H1 (cell line): ENCODE measurements around the gene DAPK1. TPM values are rescaled to one million over a fixed set of nuclear protein-coding genes. Genes with fewer than 3 reads are reported as not detected.

Experiments used
- ASH2L ChIP-seq: fragments of 200-600, 300-600 bp; sonication (generic); IDR thresholded peaks from one replicate; pipeline ENCODE4 v1.7.1; 2017; ENCODE audit warnings: low read length
- CREB1 ChIP-seq: IDR thresholded peaks from 2 replicates; pipeline ENCODE4 v1.6.1; 2012; ENCODE audit warnings: inconsistent platforms
- PHF8 ChIP-seq: fragments of 200-600 bp; sonication (generic); conservative IDR thresholded peaks from 2 replicates; pipeline ENCODE4 v1.7.1; 2012; ENCODE audit warnings: low read depth, mild to moderate bottlenecking, inconsistent platforms, low read length, moderate library complexity
- POLR2A ChIP-seq, 2 experiments: IDR thresholded peaks; 1 replicate in 1 of 2; 2 replicates in 1 of 2; pipeline ENCODE4 v1.6.1; 2011; ENCODE audit warnings: low read depth in 2 of 2, low read length in 2 of 2, mild to moderate bottlenecking in 2 of 2; ENCODE audit errors: control extremely low read depth in 1 of 2
- SAP30 ChIP-seq: fragments of 300-600 bp; sonication (generic); IDR thresholded peaks from 2 replicates; pipeline ENCODE4 v1.7.1; 2012; ENCODE audit warnings: low read length, moderate library complexity, mild to moderate bottlenecking, inconsistent platforms; ENCODE audit not compliant: insufficient read depth, insufficient replicate concordance
- SIN3A ChIP-seq, 2 experiments: IDR thresholded peaks in 1 of 2; conservative IDR thresholded peaks in 1 of 2; 2 replicates each; pipeline ENCODE4 v1.6.1; 2011 to 2012; ENCODE audit warnings: low read length in 2 of 2, improper control_type of control experiment in 1 of 2, low read depth in 1 of 2, mild to moderate bottlenecking in 1 of 2
- SIRT6 ChIP-seq: IDR thresholded peaks from one replicate; pipeline ENCODE4 v1.7.1; 2012; ENCODE audit warnings: low read length, inconsistent platforms
- TAF1 ChIP-seq: IDR thresholded peaks from 2 replicates; pipeline ENCODE4 v1.6.1; 2011; ENCODE audit warnings: mild to moderate bottlenecking, low read depth, low read length
- YY1 ChIP-seq: IDR thresholded peaks from 2 replicates; pipeline ENCODE4 v1.6.1; 2011; ENCODE audit warnings: low read depth, mild to moderate bottlenecking, low read length
- polyA plus RNA-seq, 7 experiments: library from polyadenylated mRNA; depleted of rRNA in 3 of 7; stranded (reverse) in 5 of 7; unstranded in 2 of 7; fragments of >200 nt in 5 of 7; fragments of 200-250 nt in 2 of 7; gene quantifications; 1 replicate in 5 of 7; 2 replicates in 1 of 7; 4 replicates in 1 of 7; pipeline versions ENCODE4 v1.2.1 to v1.2.3, GENCODE V29; 2011 to 2013; ENCODE audit warnings: missing spikeins in 2 of 7, mixed read lengths in 2 of 7
- total RNA-seq: library from RNA; stranded (reverse); fragmentation: NEBNext Ultra II Directional; extraction: Animal tissue kit (Norgen Biotek cat#: 25700); gene quantifications from 2 replicates; pipeline ENCODE4 v1.2.1, GENCODE V29; 2021
- TF ChIP-seq, protein P1 (sequence below): fragments of 300-600 bp; sonication (generic); IDR thresholded peaks from 2 replicates; pipeline ENCODE4 v1.7.1; 2012; ENCODE audit warnings: low read length, moderate library complexity, mild to moderate bottlenecking, inconsistent platforms; ENCODE audit not compliant: insufficient replicate concordance
- TF ChIP-seq, protein P2 (sequence below): IDR thresholded peaks from 2 replicates; pipeline ENCODE4 v1.6.1; 2011; ENCODE audit warnings: low read length, improper control_type of control experiment

The DAPK1 gene
- total and polyA plus RNA-seq, 2 of the 8 experiments (the other 6 are each of a cell fraction or from before 2014, with no cell fraction given) = 62.4 to 131 TPM

DNA sequence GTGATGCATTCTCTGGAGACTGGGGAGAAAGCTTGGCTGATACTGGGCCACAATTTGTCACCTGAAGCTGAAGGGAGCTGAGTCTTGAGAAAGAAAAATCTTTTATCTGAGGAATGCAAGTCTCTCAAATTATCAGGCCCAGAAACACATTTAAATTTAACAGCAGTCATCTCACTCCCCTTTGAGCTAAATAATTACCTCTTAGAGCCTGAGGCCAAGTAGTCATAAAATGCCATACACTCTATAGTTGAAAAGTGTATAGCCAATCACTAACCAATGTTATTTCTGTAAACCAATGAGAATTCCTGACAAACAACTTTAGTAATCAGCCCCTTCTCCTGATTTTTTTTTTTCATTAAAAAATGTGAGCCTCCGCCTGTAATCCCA lies 32.7 kb upstream of the DAPK1 start (continued):
- TF ChIP-seq, protein P1, sequence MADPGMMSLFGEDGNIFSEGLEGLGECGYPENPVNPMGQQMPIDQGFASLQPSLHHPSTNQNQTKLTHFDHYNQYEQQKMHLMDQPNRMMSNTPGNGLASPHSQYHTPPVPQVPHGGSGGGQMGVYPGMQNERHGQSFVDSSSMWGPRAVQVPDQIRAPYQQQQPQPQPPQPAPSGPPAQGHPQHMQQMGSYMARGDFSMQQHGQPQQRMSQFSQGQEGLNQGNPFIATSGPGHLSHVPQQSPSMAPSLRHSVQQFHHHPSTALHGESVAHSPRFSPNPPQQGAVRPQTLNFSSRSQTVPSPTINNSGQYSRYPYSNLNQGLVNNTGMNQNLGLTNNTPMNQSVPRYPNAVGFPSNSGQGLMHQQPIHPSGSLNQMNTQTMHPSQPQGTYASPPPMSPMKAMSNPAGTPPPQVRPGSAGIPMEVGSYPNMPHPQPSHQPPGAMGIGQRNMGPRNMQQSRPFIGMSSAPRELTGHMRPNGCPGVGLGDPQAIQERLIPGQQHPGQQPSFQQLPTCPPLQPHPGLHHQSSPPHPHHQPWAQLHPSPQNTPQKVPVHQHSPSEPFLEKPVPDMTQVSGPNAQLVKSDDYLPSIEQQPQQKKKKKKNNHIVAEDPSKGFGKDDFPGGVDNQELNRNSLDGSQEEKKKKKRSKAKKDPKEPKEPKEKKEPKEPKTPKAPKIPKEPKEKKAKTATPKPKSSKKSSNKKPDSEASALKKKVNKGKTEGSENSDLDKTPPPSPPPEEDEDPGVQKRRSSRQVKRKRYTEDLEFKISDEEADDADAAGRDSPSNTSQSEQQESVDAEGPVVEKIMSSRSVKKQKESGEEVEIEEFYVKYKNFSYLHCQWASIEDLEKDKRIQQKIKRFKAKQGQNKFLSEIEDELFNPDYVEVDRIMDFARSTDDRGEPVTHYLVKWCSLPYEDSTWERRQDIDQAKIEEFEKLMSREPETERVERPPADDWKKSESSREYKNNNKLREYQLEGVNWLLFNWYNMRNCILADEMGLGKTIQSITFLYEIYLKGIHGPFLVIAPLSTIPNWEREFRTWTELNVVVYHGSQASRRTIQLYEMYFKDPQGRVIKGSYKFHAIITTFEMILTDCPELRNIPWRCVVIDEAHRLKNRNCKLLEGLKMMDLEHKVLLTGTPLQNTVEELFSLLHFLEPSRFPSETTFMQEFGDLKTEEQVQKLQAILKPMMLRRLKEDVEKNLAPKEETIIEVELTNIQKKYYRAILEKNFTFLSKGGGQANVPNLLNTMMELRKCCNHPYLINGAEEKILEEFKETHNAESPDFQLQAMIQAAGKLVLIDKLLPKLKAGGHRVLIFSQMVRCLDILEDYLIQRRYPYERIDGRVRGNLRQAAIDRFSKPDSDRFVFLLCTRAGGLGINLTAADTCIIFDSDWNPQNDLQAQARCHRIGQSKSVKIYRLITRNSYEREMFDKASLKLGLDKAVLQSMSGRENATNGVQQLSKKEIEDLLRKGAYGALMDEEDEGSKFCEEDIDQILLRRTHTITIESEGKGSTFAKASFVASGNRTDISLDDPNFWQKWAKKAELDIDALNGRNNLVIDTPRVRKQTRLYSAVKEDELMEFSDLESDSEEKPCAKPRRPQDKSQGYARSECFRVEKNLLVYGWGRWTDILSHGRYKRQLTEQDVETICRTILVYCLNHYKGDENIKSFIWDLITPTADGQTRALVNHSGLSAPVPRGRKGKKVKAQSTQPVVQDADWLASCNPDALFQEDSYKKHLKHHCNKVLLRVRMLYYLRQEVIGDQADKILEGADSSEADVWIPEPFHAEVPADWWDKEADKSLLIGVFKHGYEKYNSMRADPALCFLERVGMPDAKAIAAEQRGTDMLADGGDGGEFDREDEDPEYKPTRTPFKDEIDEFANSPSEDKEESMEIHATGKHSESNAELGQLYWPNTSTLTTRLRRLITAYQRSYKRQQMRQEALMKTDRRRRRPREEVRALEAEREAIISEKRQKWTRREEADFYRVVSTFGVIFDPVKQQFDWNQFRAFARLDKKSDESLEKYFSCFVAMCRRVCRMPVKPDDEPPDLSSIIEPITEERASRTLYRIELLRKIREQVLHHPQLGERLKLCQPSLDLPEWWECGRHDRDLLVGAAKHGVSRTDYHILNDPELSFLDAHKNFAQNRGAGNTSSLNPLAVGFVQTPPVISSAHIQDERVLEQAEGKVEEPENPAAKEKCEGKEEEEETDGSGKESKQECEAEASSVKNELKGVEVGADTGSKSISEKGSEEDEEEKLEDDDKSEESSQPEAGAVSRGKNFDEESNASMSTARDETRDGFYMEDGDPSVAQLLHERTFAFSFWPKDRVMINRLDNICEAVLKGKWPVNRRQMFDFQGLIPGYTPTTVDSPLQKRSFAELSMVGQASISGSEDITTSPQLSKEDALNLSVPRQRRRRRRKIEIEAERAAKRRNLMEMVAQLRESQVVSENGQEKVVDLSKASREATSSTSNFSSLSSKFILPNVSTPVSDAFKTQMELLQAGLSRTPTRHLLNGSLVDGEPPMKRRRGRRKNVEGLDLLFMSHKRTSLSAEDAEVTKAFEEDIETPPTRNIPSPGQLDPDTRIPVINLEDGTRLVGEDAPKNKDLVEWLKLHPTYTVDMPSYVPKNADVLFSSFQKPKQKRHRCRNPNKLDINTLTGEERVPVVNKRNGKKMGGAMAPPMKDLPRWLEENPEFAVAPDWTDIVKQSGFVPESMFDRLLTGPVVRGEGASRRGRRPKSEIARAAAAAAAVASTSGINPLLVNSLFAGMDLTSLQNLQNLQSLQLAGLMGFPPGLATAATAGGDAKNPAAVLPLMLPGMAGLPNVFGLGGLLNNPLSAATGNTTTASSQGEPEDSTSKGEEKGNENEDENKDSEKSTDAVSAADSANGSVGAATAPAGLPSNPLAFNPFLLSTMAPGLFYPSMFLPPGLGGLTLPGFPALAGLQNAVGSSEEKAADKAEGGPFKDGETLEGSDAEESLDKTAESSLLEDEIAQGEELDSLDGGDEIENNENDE = no peak
- TF ChIP-seq SIN3A (conservative IDR thresholded peaks at IDR 0.05 in 1 of 2, IDR thresholded peaks at IDR 0.05 in 1 of 2; ENCODE audit: low read depth in 1 of 2, low read length in 2 of 2) = no peak
- TF ChIP-seq SAP30 = no peak
- TF ChIP-seq POLR2A (IDR thresholded peaks at IDR 0.05; ENCODE audit: control extremely low read depth in 1 of 2, low read depth in 2 of 2, low read length in 2 of 2) = no peak
- TF ChIP-seq ASH2L = no peak
- no peak for TF ChIP-seq YY1
- TF ChIP-seq, protein P2, sequence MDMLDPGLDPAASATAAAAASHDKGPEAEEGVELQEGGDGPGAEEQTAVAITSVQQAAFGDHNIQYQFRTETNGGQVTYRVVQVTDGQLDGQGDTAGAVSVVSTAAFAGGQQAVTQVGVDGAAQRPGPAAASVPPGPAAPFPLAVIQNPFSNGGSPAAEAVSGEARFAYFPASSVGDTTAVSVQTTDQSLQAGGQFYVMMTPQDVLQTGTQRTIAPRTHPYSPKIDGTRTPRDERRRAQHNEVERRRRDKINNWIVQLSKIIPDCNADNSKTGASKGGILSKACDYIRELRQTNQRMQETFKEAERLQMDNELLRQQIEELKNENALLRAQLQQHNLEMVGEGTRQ = no peak
- no peak for TF ChIP-seq CREB1
- TF ChIP-seq SIRT6 = no peak
- no peak for TF ChIP-seq TAF1
- TF ChIP-seq PHF8 = no peak
